Measurements from ENCODE around the gene MCM8.

DNA sequence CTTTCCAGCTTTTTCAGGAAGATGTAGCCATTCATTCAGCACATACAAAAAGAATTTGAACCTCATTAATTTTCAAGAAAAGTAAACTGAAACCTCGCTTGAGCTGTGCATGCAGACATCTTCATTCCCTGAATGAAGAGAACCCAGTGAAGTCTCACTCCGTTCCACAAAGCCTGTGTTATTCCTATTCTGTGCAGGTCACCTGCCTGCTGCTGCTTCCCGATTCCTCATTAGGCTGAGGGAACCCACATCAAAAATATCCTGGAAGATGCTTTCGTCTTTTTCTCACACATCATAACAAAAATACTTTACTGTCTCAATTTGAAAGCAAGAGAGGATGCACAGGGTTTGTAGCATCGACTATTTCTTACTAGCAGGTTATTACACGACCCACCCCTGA, 40.3 kb upstream of the MCM8 start:
- TF ChIP-seq, protein P1, sequence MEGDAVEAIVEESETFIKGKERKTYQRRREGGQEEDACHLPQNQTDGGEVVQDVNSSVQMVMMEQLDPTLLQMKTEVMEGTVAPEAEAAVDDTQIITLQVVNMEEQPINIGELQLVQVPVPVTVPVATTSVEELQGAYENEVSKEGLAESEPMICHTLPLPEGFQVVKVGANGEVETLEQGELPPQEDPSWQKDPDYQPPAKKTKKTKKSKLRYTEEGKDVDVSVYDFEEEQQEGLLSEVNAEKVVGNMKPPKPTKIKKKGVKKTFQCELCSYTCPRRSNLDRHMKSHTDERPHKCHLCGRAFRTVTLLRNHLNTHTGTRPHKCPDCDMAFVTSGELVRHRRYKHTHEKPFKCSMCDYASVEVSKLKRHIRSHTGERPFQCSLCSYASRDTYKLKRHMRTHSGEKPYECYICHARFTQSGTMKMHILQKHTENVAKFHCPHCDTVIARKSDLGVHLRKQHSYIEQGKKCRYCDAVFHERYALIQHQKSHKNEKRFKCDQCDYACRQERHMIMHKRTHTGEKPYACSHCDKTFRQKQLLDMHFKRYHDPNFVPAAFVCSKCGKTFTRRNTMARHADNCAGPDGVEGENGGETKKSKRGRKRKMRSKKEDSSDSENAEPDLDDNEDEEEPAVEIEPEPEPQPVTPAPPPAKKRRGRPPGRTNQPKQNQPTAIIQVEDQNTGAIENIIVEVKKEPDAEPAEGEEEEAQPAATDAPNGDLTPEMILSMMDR (IDR thresholded peaks at IDR 0.05) = no peak
- no peak for TF ChIP-seq POLR2A (IDR thresholded peaks at IDR 0.05)
